Hepatocyte (in vitro differentiated cells): ENCODE measurements around the gene FLVCR2. TPM values are rescaled to one million over a fixed set of nuclear protein-coding genes. Genes with fewer than 3 reads are reported as not detected.
"Not testable (repeated sequence)": the region's sequence is repeated elsewhere in the genome, so short reads cannot be mapped to it uniquely, and the experiment has no call there.

ENCODE experiments used
- DNase-seq: peaks from one replicate; pipeline ENCODE4 v3.0.0-alpha.2; 2016; ENCODE audit warnings: low spot score
- H2AFZ ChIP-seq: fragments of 200-600 bp; sonication (generic); 2 replicates; pipeline ENCODE4 v1.6.0; 2016; ENCODE audit warnings: antibody characterized with exemption, mild to moderate bottlenecking
- H3K27ac ChIP-seq: fragments of 200-600 bp; sonication (generic); 2 replicates; pipeline ENCODE4 v1.5.1; 2016; ENCODE audit warnings: mild to moderate bottlenecking
- H3K27me3 ChIP-seq: fragments of 200-600 bp; sonication (generic); 2 replicates; pipeline ENCODE4 v1.6.1; 2016
- H3K36me3 ChIP-seq: fragments of 200-600 bp; sonication (generic); replicated peaks from 2 replicates; pipeline ENCODE4 v1.5.1; 2016; ENCODE audit warnings: low read depth; ENCODE audit not compliant: insufficient read depth
- H3K4me1 ChIP-seq: fragments of 200-600 bp; sonication (generic); 2 replicates; pipeline ENCODE4 v1.5.1; 2016; ENCODE audit warnings: mild to moderate bottlenecking, moderate library complexity; ENCODE audit not compliant: insufficient read depth
- H3K4me2 ChIP-seq: fragments of 200-600 bp; sonication (generic); 2 replicates; pipeline ENCODE4 v1.6.0; 2016
- H3K4me3 ChIP-seq: fragments of 200-600 bp; sonication (generic); 2 replicates; pipeline ENCODE4 v1.5.1; 2016; ENCODE audit warnings: mild to moderate bottlenecking
- H3K79me2 ChIP-seq: fragments of 200-600 bp; sonication (generic); 2 replicates; pipeline ENCODE4 v1.6.0; 2017; ENCODE audit warnings: mild to moderate bottlenecking
- H3K9me2 ChIP-seq: fragments of 200-600 bp; sonication (generic); replicated peaks from 2 replicates; pipeline ENCODE4 v1.6.0; 2017; ENCODE audit warnings: mild to moderate bottlenecking; ENCODE audit not compliant: insufficient read depth
- H3K9me3 ChIP-seq: fragments of 200-600 bp; sonication (generic); 2 replicates; pipeline ENCODE4 v1.5.1; 2016; ENCODE audit warnings: low read depth, mild to moderate bottlenecking
- H4K20me1 ChIP-seq: fragments of 200-600 bp; sonication (generic); 2 replicates; pipeline ENCODE4 v1.6.0; 2016; ENCODE audit warnings: mild to moderate bottlenecking; ENCODE audit not compliant: insufficient read depth, poor library complexity, severe bottlenecking
- EZH2 ChIP-seq: fragments of 200-600 bp; sonication (generic); IDR thresholded peaks from 2 replicates; pipeline ENCODE4 v1.6.1; 2016; ENCODE audit warnings: antibody characterized with exemption, mild to moderate bottlenecking, borderline replicate concordance
- EZH2phosphoT487 ChIP-seq: fragments of 200-600 bp; sonication (generic); IDR thresholded peaks from one replicate; pipeline ENCODE4 v1.6.1; 2018; ENCODE audit warnings: antibody characterized with exemption, mild to moderate bottlenecking, low read depth, moderate library complexity; ENCODE audit not compliant: unreplicated experiment, severe bottlenecking
- WGBS: methylation state at CpG from one replicate; pipeline ENCODE4 v1.1.6; 2016; ENCODE audit warnings: low lambda C conversion rate; ENCODE audit errors: missing lambda C conversion rate; 5-methylcytosine and 5-hydroxymethylcytosine counted together
- polyA plus RNA-seq: library from polyadenylated mRNA; unstranded; fragments of >200 nt; fragmentation: Nextera tagmentation; extraction: Ambion mirVana; gene quantifications from 2 replicates; pipeline ENCODE4 v1.2.1, GENCODE V29; 2016
- total RNA-seq: library from RNA; depleted of rRNA; stranded (reverse); fragments of >200 nt; gene quantifications from 2 replicates; pipeline ENCODE4 v1.2.3, GENCODE V29; 2014
- TF ChIP-seq, protein P1 (sequence below): fragments of 200-600 bp; sonication (generic); IDR thresholded peaks from 2 replicates; pipeline ENCODE4 v1.5.1; 2016; ENCODE audit warnings: antibody characterized with exemption, mild to moderate bottlenecking; ENCODE audit not compliant: poor library complexity

FLVCR2 gene
- total and polyA plus RNA-seq, 2 experiments from 2014 or later, result 9.5 to 10.1 TPM

DNA sequence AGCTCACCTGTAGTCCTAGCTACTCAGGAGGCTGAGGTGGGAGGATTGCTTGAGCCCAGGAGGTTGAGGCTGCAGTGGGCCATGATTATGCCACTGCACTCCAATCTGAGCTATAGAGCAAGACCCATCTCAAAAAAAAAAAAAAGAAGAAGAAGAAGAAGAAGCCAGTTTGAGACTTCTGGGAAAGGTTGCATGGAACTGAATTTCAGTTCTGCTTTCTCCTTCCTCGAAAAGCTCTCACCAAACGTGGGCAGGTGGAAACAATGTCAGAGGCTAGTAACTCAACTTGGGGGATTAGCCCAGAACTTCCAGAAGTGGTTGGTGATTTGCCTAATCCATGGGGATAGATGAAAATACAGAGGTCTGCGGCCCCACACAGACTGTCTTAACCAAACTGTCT, 18.7 kb downstream of the FLVCR2 start:
- DNase-seq, result no peak
- Histone ChIP-seq H3K4me2 (no peak overlapping the region), H3K27me3 (no peaks in the 10 kb centered on the region), H3K9me2 (no peaks in the 10 kb centered on the region), H3K79me2 (peaks cover 4% of the 10 kb centered on the region), H2AFZ (no peak overlapping the region), H3K27ac (no peak overlapping the region), H3K4me1 (peaks cover 4% of the 10 kb centered on the region), H3K9me3 (no peaks in the 10 kb centered on the region), H3K4me3 (no peak overlapping the region), H3K36me3 (no peaks in the 10 kb centered on the region), H4K20me1 (no peaks in the 10 kb centered on the region)
- TF ChIP-seq, protein P1, sequence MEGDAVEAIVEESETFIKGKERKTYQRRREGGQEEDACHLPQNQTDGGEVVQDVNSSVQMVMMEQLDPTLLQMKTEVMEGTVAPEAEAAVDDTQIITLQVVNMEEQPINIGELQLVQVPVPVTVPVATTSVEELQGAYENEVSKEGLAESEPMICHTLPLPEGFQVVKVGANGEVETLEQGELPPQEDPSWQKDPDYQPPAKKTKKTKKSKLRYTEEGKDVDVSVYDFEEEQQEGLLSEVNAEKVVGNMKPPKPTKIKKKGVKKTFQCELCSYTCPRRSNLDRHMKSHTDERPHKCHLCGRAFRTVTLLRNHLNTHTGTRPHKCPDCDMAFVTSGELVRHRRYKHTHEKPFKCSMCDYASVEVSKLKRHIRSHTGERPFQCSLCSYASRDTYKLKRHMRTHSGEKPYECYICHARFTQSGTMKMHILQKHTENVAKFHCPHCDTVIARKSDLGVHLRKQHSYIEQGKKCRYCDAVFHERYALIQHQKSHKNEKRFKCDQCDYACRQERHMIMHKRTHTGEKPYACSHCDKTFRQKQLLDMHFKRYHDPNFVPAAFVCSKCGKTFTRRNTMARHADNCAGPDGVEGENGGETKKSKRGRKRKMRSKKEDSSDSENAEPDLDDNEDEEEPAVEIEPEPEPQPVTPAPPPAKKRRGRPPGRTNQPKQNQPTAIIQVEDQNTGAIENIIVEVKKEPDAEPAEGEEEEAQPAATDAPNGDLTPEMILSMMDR, result no peak
- TF ChIP-seq EZH2phosphoT487, result no peak
- TF ChIP-seq EZH2, result no peak
- WGBS, result 78% methylated on average over 3 of the region's 3 CpGs

DNA sequence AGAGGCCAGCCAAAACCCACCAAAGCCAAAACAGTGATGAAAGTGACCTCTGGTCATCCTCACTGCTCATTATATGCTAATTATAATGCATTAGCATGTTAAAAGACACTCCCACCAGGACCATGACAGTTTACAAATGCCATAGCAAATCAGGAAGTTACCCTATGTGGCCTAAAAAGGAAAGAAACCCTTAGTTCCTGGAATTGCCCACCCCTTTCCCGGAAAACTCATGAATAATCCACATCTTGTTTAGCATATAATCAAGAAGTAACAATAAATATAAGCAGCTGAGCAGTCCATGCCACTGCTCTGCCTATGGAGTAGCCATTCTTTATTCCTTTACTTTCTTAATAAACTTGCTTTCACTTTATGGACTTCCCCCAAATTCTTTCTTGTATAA, 21.7 kb downstream of the FLVCR2 start:
- not testable (repeated sequence) for H3K79me2 ChIP-seq, H3K9me2 ChIP-seq, H3K9me3 ChIP-seq, H2AFZ ChIP-seq, DNase-seq, H3K36me3 ChIP-seq, H3K4me3 ChIP-seq, H3K27ac ChIP-seq, H4K20me1 ChIP-seq, H3K27me3 ChIP-seq, H3K4me2 ChIP-seq, H3K4me1 ChIP-seq
- WGBS, result 100% methylated on average over 1 of the region's 1 CpG

DNA sequence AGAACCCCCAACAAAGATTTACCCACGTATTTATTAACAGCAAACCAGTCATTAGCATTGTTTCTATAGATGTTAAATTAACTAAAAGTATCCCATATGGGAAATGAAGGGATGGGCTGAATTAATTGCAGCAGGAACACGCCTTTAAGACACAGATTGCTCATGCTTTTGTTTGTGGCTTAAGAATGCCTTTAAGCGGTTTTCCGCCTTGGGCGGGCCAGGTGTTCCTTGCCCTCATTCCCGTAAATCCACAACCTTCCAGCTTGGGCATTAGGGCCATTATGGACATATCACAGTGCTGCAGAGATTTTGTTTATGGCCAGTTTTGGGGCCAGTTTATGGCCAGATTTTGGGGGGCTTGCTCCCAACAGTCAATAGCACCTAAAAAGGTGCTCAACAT, 22.6 kb downstream of the FLVCR2 start:
- H4K20me1 ChIP-seq, H3K79me2 ChIP-seq, H2AFZ ChIP-seq, H3K27ac ChIP-seq, H3K4me3 ChIP-seq, H3K36me3 ChIP-seq, H3K9me2 ChIP-seq, H3K4me1 ChIP-seq, H3K4me2 ChIP-seq, DNase-seq, H3K9me3 ChIP-seq, H3K27me3 ChIP-seq: not testable (repeated sequence)
- 90% methylated on average over 6 of the region's 6 CpGs for WGBS

DNA sequence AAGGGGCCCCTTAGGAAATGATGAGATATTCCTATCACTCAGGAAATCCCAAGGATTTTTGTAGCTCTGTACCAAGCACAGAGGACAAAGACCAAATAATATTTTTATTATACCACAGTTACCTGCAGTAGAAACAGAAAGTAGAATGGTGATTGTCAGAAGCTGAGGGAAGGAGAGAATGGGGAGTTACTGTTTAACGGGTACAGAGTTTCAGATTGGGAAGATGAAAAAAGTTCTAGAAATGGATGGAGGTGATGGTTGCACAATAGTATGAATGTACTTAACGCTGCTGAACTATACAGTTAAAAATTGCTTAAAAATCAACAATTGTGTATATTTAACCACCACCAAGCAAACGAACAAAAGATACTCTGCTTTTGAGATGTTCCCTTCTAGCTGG, 24.1 kb downstream of the FLVCR2 start:
- TF ChIP-seq, protein P1, result no peak
- no peak for TF ChIP-seq EZH2
- no peak for TF ChIP-seq EZH2phosphoT487
- Histone ChIP-seq H3K27me3 (no peaks in the 10 kb centered on the region), H3K36me3 (no peaks in the 10 kb centered on the region), H3K4me3 (no peak overlapping the region), H3K4me1 (peaks cover 11% of the 10 kb centered on the region), H3K79me2 (peaks cover 4% of the 10 kb centered on the region), H3K9me2 (no peaks in the 10 kb centered on the region), H3K9me3 (no peaks in the 10 kb centered on the region), H3K4me2 (peak overlapping the region; percentile 37), H3K27ac (no peak overlapping the region), H2AFZ (no peak overlapping the region), H4K20me1 (no peaks in the 10 kb centered on the region)
- DNase-seq, result no peak
- WGBS, result 72% methylated on average over 3 of the region's 3 CpGs
